K562 (cell line): Measurements from ENCODE around the gene VWA7. TPM values are rescaled to one million over a fixed set of nuclear protein-coding genes. Genes with fewer than 3 reads are reported as not detected.

ENCODE experiments used
- DEAF1 ChIP-seq: fragments of 450-650 bp; formaldehyde crosslinking; IDR thresholded peaks from 2 replicates; pipeline ENCODE4 v1.4.0; 2020; ENCODE audit warnings: mild to moderate bottlenecking, moderate library complexity
- HNRNPLL ChIP-seq: fragments of 200-400 bp; formaldehyde crosslinking; IDR thresholded peaks from 2 replicates; pipeline ENCODE4 v1.6.1; 2017; ENCODE audit warnings: low read length, low read depth, mild to moderate bottlenecking; ENCODE audit not compliant: poor library complexity, severe bottlenecking
- MBD1 ChIP-seq: fragments of 250-450 bp; sonication (Bioruptor Pico); IDR thresholded peaks from 2 replicates; pipeline ENCODE4 v1.8.0; 2022; ENCODE audit warnings: inconsistent platforms
- PKNOX1 ChIP-seq: fragments of 450-650 bp; IDR thresholded peaks from 2 replicates; pipeline ENCODE4 v1.6.1; 2016
- THAP12 ChIP-seq: fragments of 250-450 bp; sonication (Bioruptor Pico); IDR thresholded peaks from 2 replicates; pipeline ENCODE4 v1.9.0; 2021; ENCODE audit warnings: mild to moderate bottlenecking, inconsistent platforms
- ZBTB40 ChIP-seq, 2 experiments: fragments of 450-650 bp in 1 of 2; sonication (generic) in 1 of 2; formaldehyde crosslinking in 1 of 2; IDR thresholded peaks; 2 replicates each; pipeline versions ENCODE4 v1.7.1 to v1.9.0; 2016 to 2022; ENCODE audit warnings: inconsistent platforms in 1 of 2, mild to moderate bottlenecking in 1 of 2, missing genetic modification reagents in 1 of 2
- polyA plus RNA-seq, 8 experiments: library from polyadenylated mRNA; depleted of rRNA in 4 of 8; stranded (reverse) in 5 of 8; unstranded in 3 of 8; fragments of >200 nt; fragmentation: Nextera tagmentation in 2 of 8; fragmentation: Illumina TruSeq in 1 of 8; extraction: Ambion mirVana in 2 of 8; extraction: Trizol in 1 of 8; gene quantifications; 2 replicates each; pipeline versions ENCODE4 v1.2.1 to v1.2.3, GENCODE V29; 2011 to 2014; ENCODE audit warnings: inconsistent platforms in 1 of 8, missing spikeins in 1 of 8
- total RNA-seq, 7 experiments: library from RNA; depleted of rRNA in 6 of 7; stranded (reverse); fragments of >200 nt in 6 of 7; fragmentation: Illumina TruSeq in 2 of 7; extraction: Trizol in 2 of 7; gene quantifications; 2 replicates each; pipeline versions ENCODE4 v1.2.1 to v1.2.3, GENCODE V29; 2011 to 2021; ENCODE audit warnings: low replicate concordance in 1 of 7

Gene VWA7
- total and polyA plus RNA-seq, 9 of the 15 experiments (the other 6 are each of a cell fraction or from before 2014, with no cell fraction given) = 0.18 to 2.9 (median 0.95) TPM

GRCh38 chr6:31727034-31727716 is 50.0 kb downstream of the VWA7 start (continued):
- TF ChIP-seq THAP12 (peak; percentile 11; the same call in 1 of the 2 replicates), DEAF1 (CRISPR knock-in tag) (no peak), PKNOX1 (peak; percentile 69), MBD1 (CRISPR knock-in tag) (no peak), ZBTB40 (IDR thresholded peaks at IDR 0.05) (no peak), ZBTB40 (CRISPR knock-in tag; IDR thresholded peaks at IDR 0.05) (no peak), HNRNPLL (no peak)
